Ovary (tissue), 9 donors: ENCODE data around the gene AGL. TPM values are rescaled to one million over a fixed set of nuclear protein-coding genes. Genes with fewer than 3 reads are reported as not detected.

ENCODE experiments used
- DNase-seq, 5 donors: peaks; one replicate each; pipeline ENCODE4 v3.0.0-alpha.2; 2019 to 2020
- H3K27ac ChIP-seq, 2 donors: fragments of 200-600 bp; one replicate each; pipeline versions ENCODE4 v1.5.1 to v1.8.0; 2019 to 2022
- H3K27me3 ChIP-seq: fragments of 200-600 bp; one replicate; pipeline ENCODE4 v1.8.0; 2022
- H3K36me3 ChIP-seq: fragments of 200-600 bp; sonication (generic); one replicate; pipeline ENCODE4 v1.5.1; 2019
- H3K4me1 ChIP-seq: one replicate; pipeline ENCODE4 v1.8.1; 2013; ENCODE audit warnings: mild to moderate bottlenecking, moderate library complexity; ENCODE audit not compliant: insufficient read depth
- H3K4me3 ChIP-seq: fragments of 200-600 bp; sonication (generic); one replicate; pipeline ENCODE4 v1.5.1; 2017
- H3K9me3 ChIP-seq, 2 donors: fragments of 200-600 bp in 1 of 2; sonication (generic) in 1 of 2; one replicate each; pipeline versions ENCODE4 v1.5.1 to v1.8.1; 2013 to 2019; ENCODE audit warnings: mild to moderate bottlenecking in 1 of 2, moderate library complexity in 1 of 2
- CTCF ChIP-seq, 3 donors: fragments of 450-650 bp in 2 of 3; fragments of 200-600 bp in 1 of 3; IDR thresholded peaks; one replicate each; pipeline versions ENCODE4 v1.5.1 to v1.8.0; 2016 to 2022; ENCODE audit warnings: antibody characterized with exemption in 3 of 3, mild to moderate bottlenecking in 1 of 3
- EP300 ChIP-seq: sonication (generic); formaldehyde crosslinking; IDR thresholded peaks from one replicate; pipeline ENCODE4 v1.6.1; 2017; ENCODE audit warnings: antibody characterized with exemption
- POLR2A ChIP-seq: fragments of 450-650 bp; IDR thresholded peaks from one replicate; pipeline ENCODE4 v1.6.1; 2017; ENCODE audit warnings: antibody characterized with exemption, mild to moderate bottlenecking, moderate library complexity
- WGBS, 3 donors: extraction: QIAGEN DNeasy Blood & Tissue Kit in 1 of 3; methylation state at CpG; one replicate each; pipeline versions ENCODE4 v1.1.5 to v1.1.7; 2013 to 2017; 5-methylcytosine and 5-hydroxymethylcytosine counted together
- intact Hi-C, 4 donors: fragments of 100-400 bp; cut with DNase I; formaldehyde crosslinking; loops; one replicate each; pipeline versions ENCODE4 v1.11.0 to v1.15.1; 2022 to 2023
- polyA plus RNA-seq, 2 donors: library from polyadenylated mRNA; stranded (reverse); fragments of 200-250 nt in 1 of 2; fragments of 350-450 nt in 1 of 2; fragmentation: Illumina TruSeq in 1 of 2; extraction: RNeasy Lipid Tissue Mini Kit (QIAGEN cat#74804) in 1 of 2; gene quantifications; one replicate each; pipeline ENCODE4 v1.2.3, GENCODE V29; 2013 to 2014
- total RNA-seq, 7 donors: library from RNA; depleted of rRNA in 2 of 7; stranded (reverse); fragments of >200 nt in 2 of 7; fragmentation: NEBNext Ultra II Directional in 3 of 7; extraction: Animal tissue kit (Norgen Biotek cat#: 25700) in 3 of 7; gene quantifications; one replicate each; pipeline versions ENCODE4 v1.1.0 to v1.2.4, GENCODE V29; 2016 to 2023
- donor health status: DM: no; HTN: no; CAD: no; lungs with moderate emphysema.
- donor health status: DM: no; HTN: no; CAD: no.
- donor health status: Bipolar disorder and iron deficiency.
- donor health status: DM: yes; HTN: yes; CAD: no.
- donor health status: DM: no; HTN: no; CAD: no.
- donor health status: DM: yes; HTN: yes; CAD: no.

Gene AGL
- total and polyA plus RNA-seq, 9 donors, result 4.1 to 13.8 (median 10.5) TPM

- intact Hi-C loops, result no loop called here
- TF ChIP-seq CTCF (IDR thresholded peaks at IDR 0.05) (no peak), EP300 (no peak), POLR2A (no peak)
These were observed 95.0 kb downstream of the AGL start for GRCh38 chr1:99945174-99945573.

GRCh38 chr1:99950486-99950885 is 100.3 kb downstream of the AGL start:
- H3K27me3 ChIP-seq, result no peaks in the 10 kb centered on the region
- DNase-seq, result no peak
- H3K4me1 ChIP-seq, result no peaks in the 10 kb centered on the region
- H3K9me3 ChIP-seq, result no peaks in the 10 kb centered on the region
- WGBS, 3 donors, result 74 to 89% (median 77%) methylated on average over 3 of the region's 3 CpGs
- no peak for TF ChIP-seq CTCF (IDR thresholded peaks at IDR 0.05)
- intact Hi-C loops, result no loop called here
- no peak overlapping the region for H3K27ac ChIP-seq
- H3K4me3 ChIP-seq, result no peak overlapping the region
- no peaks in the 10 kb centered on the region for H3K36me3 ChIP-seq

More at GRCh38 chr1:99945174-99945573, 95.0 kb downstream of the AGL start:
- H3K36me3 ChIP-seq, result no peaks in the 10 kb centered on the region
- no peaks in the 10 kb centered on the region for H3K27me3 ChIP-seq
- no peak overlapping the region for H3K4me3 ChIP-seq
- no peak overlapping the region for H3K27ac ChIP-seq
- DNase-seq, result no peak
- WGBS, 3 donors, result 57 to 66% (median 63%) methylated on average over 1 of the region's 1 CpG
- H3K9me3 ChIP-seq, result no peaks in the 10 kb centered on the region
- H3K4me1 ChIP-seq, result no peaks in the 10 kb centered on the region

GRCh38 chr1:99952522-99952921 is 102.4 kb downstream of the AGL start:
- intact Hi-C loops, result no loop called here
- no peak overlapping the region for H3K4me3 ChIP-seq
- no peak for DNase-seq
- H3K4me1 ChIP-seq, result no peaks in the 10 kb centered on the region
- no peak overlapping the region for H3K27ac ChIP-seq
- TF ChIP-seq CTCF (IDR thresholded peaks at IDR 0.05) (no peak), POLR2A (no peak), EP300 (no peak)
- H3K9me3 ChIP-seq, result no peaks in the 10 kb centered on the region
- no peaks in the 10 kb centered on the region for H3K36me3 ChIP-seq
- 63 to 75% (median 72%) methylated on average over 1 of the region's 1 CpG for WGBS, 3 donors
- no peaks in the 10 kb centered on the region for H3K27me3 ChIP-seq

- intact Hi-C loops, result no loop called here
- Histone ChIP-seq H3K36me3 (no peaks in the 10 kb centered on the region), H3K27me3 (no peaks in the 10 kb centered on the region), H3K4me3 (no peak overlapping the region), H3K4me1 (no peaks in the 10 kb centered on the region), H3K9me3 (no peaks in the 10 kb centered on the region), H3K27ac (no peak overlapping the region)
- TF ChIP-seq POLR2A (no peak), CTCF (IDR thresholded peaks at IDR 0.05) (no peak), EP300 (no peak)
- 80 to 89% (median 83%) methylated on average over 3 of the region's 3 CpGs for WGBS, 3 donors
- DNase-seq, result no peak
These were observed 105.2 kb downstream of the AGL start for GRCh38 chr1:99955375-99955774.

- Histone ChIP-seq H3K27ac (no peak overlapping the region), H3K4me3 (no peak overlapping the region), H3K4me1 (no peaks in the 10 kb centered on the region), H3K36me3 (no peaks in the 10 kb centered on the region), H3K9me3 (no peaks in the 10 kb centered on the region), H3K27me3 (no peaks in the 10 kb centered on the region)
- WGBS, 3 donors, result 2 to 7% (median 3%) methylated on average over 2 of the region's 2 CpGs
- no peak for DNase-seq
- TF ChIP-seq CTCF (IDR thresholded peaks at IDR 0.05), result no peak
- no peak for TF ChIP-seq EP300
- no peak for TF ChIP-seq POLR2A
- intact Hi-C loops, result no loop called here
These were observed 106.6 kb downstream of the AGL start for GRCh38 chr1:99956755-99957154.
